Endometrial microvascular endothelial cells (primary cell): ENCODE results near the gene PCDHGC5. TPM values are rescaled to one million over a fixed set of nuclear protein-coding genes. Genes with fewer than 3 reads are reported as not detected.

Experiments
- in situ Hi-C: cut with HindIII; loops from 2 replicates; pipeline ENCODE4 v1.10.0; 2017; ENCODE audit warnings: low sequenced_read_pairs, low pct_unique_long_range_greater_than_20kb; ENCODE audit errors: inconsistent ontology term
- total RNA-seq: library from RNA; depleted of rRNA; stranded (reverse); fragments of >200 nt; gene quantifications from one replicate; pipeline ENCODE4 v1.2.3, GENCODE V29; 2015; ENCODE audit errors: inconsistent ontology term

Gene PCDHGC5
- total RNA-seq, 1 donor from 2014 or later, result not detected

GRCh38 chr5:141489841-141490240, 960 bp downstream of the PCDHGC5 start:
- in situ Hi-C loops, result no loop called here

DNA sequence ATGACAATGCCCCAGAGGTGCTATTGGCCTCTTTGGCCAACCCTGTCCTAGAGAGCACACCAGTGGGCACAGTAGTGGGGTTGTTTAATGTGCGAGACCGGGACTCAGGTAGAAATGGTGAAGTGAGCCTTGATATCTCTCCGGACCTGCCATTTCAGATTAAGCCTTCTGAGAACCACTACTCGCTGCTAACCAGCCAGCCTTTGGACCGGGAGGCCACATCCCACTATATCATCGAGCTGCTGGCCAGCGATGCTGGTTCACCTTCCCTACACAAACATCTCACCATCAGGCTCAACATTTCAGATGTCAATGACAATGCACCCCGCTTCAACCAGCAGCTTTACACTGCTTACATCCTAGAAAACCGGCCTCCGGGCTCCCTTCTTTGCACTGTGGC, 1.4 kb downstream of the PCDHGC5 start:
- in situ Hi-C loops, result no loop called here

GRCh38 chr5:141490771-141491170, 1.9 kb downstream of the PCDHGC5 start:
- in situ Hi-C loops, result no loop called here

DNA sequence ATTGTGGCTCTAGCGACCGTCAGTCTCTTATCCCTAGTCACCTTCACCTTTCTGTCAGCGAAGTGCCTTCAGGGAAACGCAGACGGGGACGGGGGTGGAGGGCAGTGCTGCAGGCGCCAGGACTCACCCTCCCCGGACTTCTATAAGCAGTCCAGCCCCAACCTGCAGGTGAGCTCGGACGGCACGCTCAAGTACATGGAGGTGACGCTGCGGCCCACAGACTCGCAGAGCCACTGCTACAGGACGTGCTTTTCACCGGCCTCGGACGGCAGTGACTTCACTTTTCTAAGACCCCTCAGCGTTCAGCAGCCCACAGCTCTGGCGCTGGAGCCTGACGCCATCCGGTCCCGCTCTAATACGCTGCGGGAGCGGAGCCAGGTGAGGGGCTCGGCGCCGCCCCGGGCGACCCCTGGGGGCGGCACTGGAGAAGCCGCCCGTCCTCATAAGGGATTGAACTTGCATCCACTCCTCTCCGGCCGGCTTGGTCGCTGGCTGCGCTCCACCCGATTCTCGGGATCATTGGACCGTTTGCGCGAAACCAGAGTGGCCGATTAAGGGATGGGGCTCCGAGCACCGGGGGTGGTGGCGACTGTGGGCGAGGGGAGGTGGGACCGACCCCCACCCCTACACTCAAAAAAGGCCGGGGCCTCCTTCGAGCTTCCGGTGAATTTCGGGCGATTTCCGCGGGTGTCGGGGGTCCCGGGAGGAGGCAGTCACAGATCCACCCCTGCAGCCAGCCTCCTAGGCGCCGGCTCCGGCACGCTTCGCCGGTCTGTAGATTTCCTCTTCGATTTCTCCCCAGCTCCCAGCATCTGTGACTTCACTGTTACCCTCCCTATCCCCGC, 2.7 kb downstream of the PCDHGC5 start:
- in situ Hi-C loops, result no loop called here

DNA sequence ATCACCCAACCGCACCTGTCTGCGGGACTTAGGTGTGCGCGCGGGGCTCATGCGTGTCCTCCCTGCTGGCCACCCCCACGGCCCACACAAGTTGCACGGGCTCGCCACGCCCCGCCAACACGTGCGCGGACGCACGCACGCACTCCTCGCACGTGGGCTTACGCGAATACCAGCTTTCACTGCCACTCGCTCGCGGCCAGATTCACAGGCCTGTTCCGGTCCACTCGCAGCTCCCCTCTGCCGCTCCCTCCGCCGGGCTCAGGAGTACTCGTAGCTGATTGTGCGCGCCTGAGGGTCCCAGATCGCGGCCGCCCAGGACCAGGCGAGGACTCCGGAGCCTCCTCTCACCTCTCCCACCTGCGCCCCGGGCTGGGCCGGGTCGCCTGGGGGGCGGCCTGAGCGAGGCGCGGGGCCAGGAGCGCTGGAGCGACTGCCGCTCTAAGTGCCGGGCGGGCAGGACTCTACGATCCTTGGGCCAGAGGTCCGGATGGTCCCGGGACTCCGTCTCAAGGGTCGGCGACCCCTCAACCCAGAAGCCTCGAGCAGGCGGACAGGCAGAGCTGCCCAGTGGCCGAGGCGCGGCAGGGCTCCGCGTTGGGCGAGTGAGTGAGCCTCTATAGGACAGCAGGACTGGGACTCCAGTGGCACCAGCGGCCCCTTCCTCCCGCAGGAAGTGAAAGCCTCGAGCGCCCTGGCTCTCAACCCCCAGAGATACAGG, 3.4 kb downstream of the PCDHGC5 start:
- in situ Hi-C loops, result no loop called here

DNA sequence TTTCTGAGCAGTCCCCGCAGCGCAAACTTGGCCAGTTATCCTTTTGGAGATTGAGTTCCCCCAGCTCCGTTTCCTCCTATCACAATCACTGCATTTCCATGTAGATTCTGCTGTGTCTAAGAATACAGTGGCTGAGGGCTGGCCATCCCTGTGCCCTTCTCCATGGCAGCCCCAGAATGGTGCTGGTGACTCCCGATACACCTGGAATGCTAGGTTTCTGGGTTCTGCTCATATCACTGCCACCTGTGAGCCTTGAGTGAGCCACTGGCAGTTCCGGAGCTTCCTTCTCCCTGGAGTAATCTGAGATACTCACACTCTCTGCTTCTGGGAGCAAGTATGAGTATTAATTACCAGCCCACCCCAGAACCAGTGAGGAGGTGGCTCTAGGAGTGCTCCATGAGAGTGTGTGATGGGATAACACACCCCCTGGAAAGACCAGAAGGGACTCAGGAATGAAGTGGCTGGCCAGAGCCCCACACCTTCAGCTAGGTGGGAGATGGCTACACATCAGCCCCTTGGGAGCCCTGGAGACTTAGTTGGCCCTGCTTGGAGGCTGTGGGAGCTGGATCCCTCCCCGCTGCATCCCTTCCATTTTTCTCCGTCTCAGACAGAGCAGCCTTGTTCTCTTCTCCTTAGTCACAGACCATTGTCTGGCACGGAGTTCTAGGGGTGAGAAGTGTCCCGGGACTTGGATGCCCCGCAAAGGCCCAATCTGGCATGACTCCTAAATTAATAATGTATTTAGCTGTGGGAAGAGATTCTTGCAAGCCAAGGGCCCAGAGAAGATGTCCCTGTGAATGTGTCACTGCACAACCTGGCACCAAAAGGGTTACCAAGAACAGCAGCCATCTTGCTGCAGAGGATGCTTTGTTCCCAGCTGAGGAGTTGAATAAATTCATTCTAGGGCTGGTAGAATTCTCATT, 4.9 kb downstream of the PCDHGC5 start:
- in situ Hi-C loops, result no loop called here

GRCh38 chr5:141494761-141495452, 6.0 kb downstream of the PCDHGC5 start:
- in situ Hi-C loops, result no loop called here

DNA sequence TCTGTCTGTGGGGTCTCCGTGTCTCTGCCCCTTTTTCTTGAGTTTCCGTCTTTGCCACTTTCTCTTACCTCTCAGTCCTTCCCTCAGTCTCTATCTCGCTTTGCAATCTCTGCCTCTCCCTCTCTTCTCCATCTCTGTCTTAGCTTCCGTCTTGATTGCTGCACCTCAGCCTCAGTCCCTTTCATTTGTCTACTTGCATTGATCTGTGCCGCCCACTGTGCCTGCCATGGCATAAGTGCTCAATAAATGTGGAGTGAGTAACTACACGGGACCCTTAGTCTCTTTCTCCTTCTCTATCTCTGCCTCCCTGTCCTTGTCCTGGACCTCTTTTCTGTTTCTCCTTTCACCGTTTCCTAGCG, 6.6 kb downstream of the PCDHGC5 start:
- in situ Hi-C loops, result no loop called here

DNA sequence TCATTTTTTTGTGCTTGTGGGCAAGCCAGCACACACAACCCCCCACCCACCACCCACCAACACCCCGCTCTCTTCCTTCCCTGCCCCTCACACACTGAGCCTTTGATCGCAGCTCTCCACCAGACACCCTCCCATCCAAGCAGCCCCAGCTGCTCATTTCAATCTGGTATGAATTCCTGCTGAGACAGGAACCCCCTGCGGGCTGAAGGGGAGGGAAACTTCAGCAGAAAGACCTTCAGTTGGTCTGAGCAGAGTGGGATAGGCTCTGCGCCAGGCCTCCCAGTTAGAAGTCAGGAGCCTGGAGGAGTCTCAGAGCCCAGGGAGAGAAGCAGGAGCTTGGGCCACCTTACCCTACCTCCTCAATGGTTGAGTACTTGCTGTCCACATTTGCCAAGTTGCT, 7.2 kb downstream of the PCDHGC5 start:
- in situ Hi-C loops, result no loop called here

GRCh38 chr5:141501761-141502160, 12.9 kb downstream of the PCDHGC5 start:
- in situ Hi-C loops, result no loop called here

DNA sequence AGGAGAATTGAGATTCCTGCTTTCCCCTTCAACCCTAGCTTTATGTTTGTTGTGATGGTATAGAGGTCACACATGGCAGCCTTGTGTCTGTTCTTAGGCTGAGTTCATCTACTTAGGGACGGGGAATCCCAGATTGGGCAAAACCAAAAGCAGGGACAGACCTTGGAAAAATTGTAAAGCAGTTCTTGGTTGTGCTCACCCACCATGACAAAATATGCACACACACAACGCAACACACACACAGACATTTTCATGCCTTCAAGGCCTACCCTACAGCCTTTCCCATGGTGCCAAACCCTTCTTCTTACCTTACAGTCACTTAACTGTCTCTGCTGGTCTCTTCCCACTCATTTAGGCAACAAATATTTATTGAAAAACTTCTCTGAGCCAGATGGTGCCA, 14.8 kb downstream of the PCDHGC5 start:
- in situ Hi-C loops, result no loop called here

DNA sequence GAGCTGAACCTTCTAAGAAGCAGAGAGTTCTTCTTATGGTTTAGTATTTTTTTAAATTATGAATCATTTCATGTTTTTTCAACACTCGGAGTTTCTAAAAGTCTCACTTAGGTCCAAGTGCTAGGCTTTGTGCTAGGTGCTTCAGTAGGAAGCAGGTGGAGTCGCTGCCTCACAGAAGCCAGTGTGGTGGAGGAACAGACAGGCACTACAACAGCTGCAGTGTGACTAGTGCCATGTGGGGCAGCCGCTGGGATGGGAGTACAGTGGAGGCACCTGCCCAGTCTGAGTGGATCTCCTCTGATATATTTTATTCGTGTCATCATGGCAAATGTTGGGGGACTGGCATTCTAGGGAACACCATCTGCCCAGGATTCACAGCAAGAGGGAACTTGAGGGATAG, 15.3 kb downstream of the PCDHGC5 start:
- in situ Hi-C loops, result no loop called here

- in situ Hi-C loops, result no loop called here
These were observed 17.7 kb downstream of the PCDHGC5 start for GRCh38 chr5:141506381-141507155.

DNA sequence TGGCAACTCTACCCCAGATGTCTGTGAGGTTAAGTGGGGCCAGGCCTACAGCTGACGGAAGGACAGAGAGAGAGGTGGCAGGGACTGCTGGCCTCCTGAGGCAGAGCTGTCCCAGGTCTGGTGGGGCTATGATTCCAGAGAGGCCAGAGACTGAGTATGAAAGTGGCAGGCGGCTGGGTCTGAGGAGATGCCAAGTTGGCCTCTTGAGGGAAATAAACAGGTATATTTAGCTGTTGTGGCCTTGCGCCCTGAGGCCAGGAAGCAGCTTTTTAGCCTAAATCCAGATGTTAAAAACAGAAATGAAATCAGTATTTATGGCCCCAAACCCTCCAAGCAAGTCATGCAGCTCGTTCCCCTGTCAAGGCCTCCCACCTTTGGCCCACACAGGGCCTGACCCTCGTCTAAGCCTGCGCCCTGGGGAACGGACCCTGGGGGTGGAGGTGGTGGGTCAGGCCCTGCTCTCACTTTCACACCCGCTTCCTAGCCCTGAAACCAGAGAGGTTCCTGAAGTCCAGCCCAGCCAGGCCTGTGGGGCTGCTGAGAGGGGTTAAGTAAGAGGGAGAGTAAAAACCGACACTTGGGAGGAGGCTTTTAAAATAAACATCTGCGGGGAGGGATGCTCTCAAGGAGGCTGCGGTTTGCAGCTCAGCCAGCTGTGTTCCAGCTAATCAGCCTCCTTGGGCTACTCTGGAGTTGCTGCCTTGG, 18.7 kb downstream of the PCDHGC5 start:
- in situ Hi-C loops, result no loop called here

GRCh38 chr5:141508440-141508797, 19.5 kb downstream of the PCDHGC5 start:
- in situ Hi-C loops, result no loop called here

DNA sequence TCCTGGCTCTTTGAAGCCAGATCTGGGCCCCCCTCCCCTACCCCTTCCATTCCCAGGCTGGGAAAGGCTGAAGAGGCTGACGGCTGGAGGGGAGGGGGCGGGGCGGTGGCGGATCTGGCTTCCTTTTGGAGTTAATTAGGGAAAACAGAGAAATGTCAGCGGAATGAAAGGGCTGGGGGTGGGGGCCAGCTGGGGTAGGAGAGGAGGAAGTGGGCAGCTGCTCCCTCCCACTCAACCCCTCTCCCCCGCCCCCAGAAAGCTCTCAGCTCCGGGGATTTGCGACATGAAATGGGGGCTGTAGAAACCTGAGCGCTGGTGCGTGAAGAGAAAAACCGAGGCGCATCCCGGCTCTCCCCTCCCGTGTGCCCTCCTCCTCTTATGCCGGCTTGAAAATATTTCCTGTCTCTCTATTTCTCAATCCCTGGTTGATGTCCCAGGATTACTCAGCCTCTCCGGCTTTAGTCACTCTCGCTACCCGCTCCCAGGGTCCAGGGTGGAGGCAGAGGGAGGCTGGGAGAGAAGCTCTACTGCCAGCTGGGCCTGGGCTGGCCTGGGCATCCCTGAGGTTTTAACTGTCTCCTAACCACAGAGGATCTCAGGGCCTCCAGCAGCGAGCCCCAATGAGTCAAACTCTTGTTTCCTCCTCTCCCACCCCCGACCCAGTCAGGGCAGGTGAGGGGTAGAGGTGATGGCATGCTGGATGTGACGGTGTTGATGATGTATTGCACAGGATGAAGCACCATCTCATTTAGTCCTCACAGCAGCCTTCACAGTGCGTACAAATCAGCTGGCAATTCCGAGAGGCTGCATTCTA, 20.1 kb downstream of the PCDHGC5 start:
- in situ Hi-C loops, result no loop called here

- in situ Hi-C loops, result no loop called here
These were observed 21.3 kb downstream of the PCDHGC5 start for GRCh38 chr5:141510160-141510559.
